GM21825 (cell line): ENCODE measurements around the gene SYDE2.
"Not testable (repeated sequence)": the region's sequence is repeated elsewhere in the genome, so short reads cannot be mapped to it uniquely, and the experiment has no call there.

ENCODE experiments used
- ATAC-seq: cut with Tn5 transposase; IDR thresholded peaks from one replicate; pipeline ENCODE4 v1.9.1; 2021; ENCODE audit warnings: mild to moderate bottlenecking, moderate library complexity; ENCODE audit not compliant: unreplicated experiment

The SYDE2 gene

GRCh38 chr1:85200463-85201339, at the start of gene SYDE2:
Gene SYDE2, minus strand, starts transcription at chr1:85201016. Its CDS starts 20 bp downstream, at chr1:85200996.
- peak; percentile 71 for ATAC-seq

- not testable (repeated sequence) for ATAC-seq
Measured at GRCh38 chr1:85249042-85249441, 48.2 kb upstream of the SYDE2 start.

GRCh38 chr1:85245891-85246290, 45.1 kb upstream of the SYDE2 start:
- ATAC-seq, result no peak

GRCh38 chr1:85245456-85245855, 44.6 kb upstream of the SYDE2 start:
- no peak for ATAC-seq

GRCh38 chr1:85244271-85245061, 43.6 kb upstream of the SYDE2 start:
- no peak for ATAC-seq

GRCh38 chr1:85243372-85243771, 42.6 kb upstream of the SYDE2 start:
- no peak for ATAC-seq

- no peak for ATAC-seq
Measured at GRCh38 chr1:85240643-85241042, 39.8 kb upstream of the SYDE2 start.

GRCh38 chr1:85240174-85240601, 39.4 kb upstream of the SYDE2 start:
- no peak for ATAC-seq

GRCh38 chr1:85237613-85238012, 36.8 kb upstream of the SYDE2 start:
- no peak for ATAC-seq

- ATAC-seq, result no peak
Measured at GRCh38 chr1:85230305-85230977, 29.6 kb upstream of the SYDE2 start.

- no peak for ATAC-seq
Measured at GRCh38 chr1:85229574-85230097, 28.8 kb upstream of the SYDE2 start.

GRCh38 chr1:85228972-85229371, 28.2 kb upstream of the SYDE2 start:
- no peak for ATAC-seq

GRCh38 chr1:85225624-85226380, 25.0 kb upstream of the SYDE2 start:
- no peak for ATAC-seq

- ATAC-seq, result no peak
Measured at GRCh38 chr1:85224734-85225623, 24.2 kb upstream of the SYDE2 start.

GRCh38 chr1:85224295-85224694, 23.5 kb upstream of the SYDE2 start:
- no peak for ATAC-seq

- ATAC-seq, result no peak
Measured at GRCh38 chr1:85223334-85223733, 22.5 kb upstream of the SYDE2 start.

GRCh38 chr1:85220756-85221201, 20.0 kb upstream of the SYDE2 start:
- ATAC-seq, result no peak

- no peak for ATAC-seq
Measured at GRCh38 chr1:85219853-85220610, 19.2 kb upstream of the SYDE2 start.

- no peak for ATAC-seq
Measured at GRCh38 chr1:85216697-85217096, 15.9 kb upstream of the SYDE2 start.
